H9 (cell line): Measurements from ENCODE around the gene SFRP2. TPM values are rescaled to one million over a fixed set of nuclear protein-coding genes. Genes with fewer than 3 reads are reported as not detected.
A peak's percentile ranks its signal among the peaks of the same experiment; 100 is the strongest.

Experiments
- DNase-seq: peaks from one replicate; pipeline ENCODE4 v3.0.0-alpha.2; 2017
- H2AFZ ChIP-seq: one replicate; pipeline ENCODE4 v1.6.1; 2013; ENCODE audit warnings: mild to moderate bottlenecking, low read length, control low read depth, moderate library complexity
- H2AK5ac ChIP-seq: 2 replicates; pipeline ENCODE4 v1.6.1; 2013; ENCODE audit warnings: low read length, control low read depth, mixed read lengths; ENCODE audit not compliant: insufficient read length
- H2BK120ac ChIP-seq: one replicate; pipeline ENCODE4 v1.6.1; 2013; ENCODE audit warnings: low read depth, mild to moderate bottlenecking, low read length, control low read depth, inconsistent platforms; ENCODE audit not compliant: poor library complexity, severe bottlenecking
- H2BK12ac ChIP-seq: 2 replicates; pipeline ENCODE4 v1.6.1; 2013; ENCODE audit warnings: low read length, control low read depth, mixed read lengths, low read depth; ENCODE audit not compliant: insufficient read length
- H2BK15ac ChIP-seq: 2 replicates; pipeline ENCODE4 v1.6.1; 2013; ENCODE audit warnings: low read depth, low read length, control low read depth
- H2BK20ac ChIP-seq: one replicate; pipeline ENCODE4 v1.6.1; 2013; ENCODE audit warnings: low read depth, mild to moderate bottlenecking, low read length, control low read depth, inconsistent platforms; ENCODE audit not compliant: poor library complexity, severe bottlenecking
- H2BK5ac ChIP-seq: 2 replicates; pipeline ENCODE4 v1.6.1; 2013; ENCODE audit warnings: low read length, control low read depth, mixed read lengths; ENCODE audit not compliant: insufficient read length
- H3K14ac ChIP-seq: 2 replicates; pipeline ENCODE4 v1.6.1; 2013; ENCODE audit warnings: low read length, control low read depth; ENCODE audit not compliant: insufficient read depth
- H3K18ac ChIP-seq: 2 replicates; pipeline ENCODE4 v1.6.1; 2013; ENCODE audit warnings: low read depth, mild to moderate bottlenecking, mixed read lengths, low read length, control low read depth; ENCODE audit not compliant: insufficient read length
- H3K23ac ChIP-seq: 2 replicates; pipeline ENCODE4 v1.6.1; 2013; ENCODE audit warnings: low read length, control low read depth, mixed read lengths, low read depth; ENCODE audit not compliant: insufficient read length
- H3K23me2 ChIP-seq: 2 replicates; pipeline ENCODE4 v1.6.1; 2013; ENCODE audit warnings: low read depth, mild to moderate bottlenecking, mixed read lengths, low read length, control low read depth; ENCODE audit not compliant: insufficient read length, poor library complexity, severe bottlenecking
- H3K27ac ChIP-seq: 2 replicates; pipeline ENCODE4 v1.5.1; 2013; ENCODE audit warnings: low read length, control low read depth, mixed read lengths, low read depth; ENCODE audit not compliant: insufficient read length
- H3K27me3 ChIP-seq: 2 replicates; pipeline ENCODE4 v1.6.1; 2013; ENCODE audit warnings: low read length, control low read depth, inconsistent platforms; ENCODE audit not compliant: insufficient read depth
- H3K4ac ChIP-seq: 2 replicates; pipeline ENCODE4 v1.6.1; 2013; ENCODE audit warnings: low read depth, mild to moderate bottlenecking, control low read depth, inconsistent platforms, low read length, moderate library complexity
- H3K4me1 ChIP-seq: 2 replicates; pipeline ENCODE4 v1.6.1; 2013; ENCODE audit warnings: low read length, control low read depth, inconsistent platforms; ENCODE audit not compliant: insufficient read depth
- H3K4me2 ChIP-seq: 2 replicates; pipeline ENCODE4 v1.6.1; 2013; ENCODE audit warnings: low read length, control low read depth, mixed read lengths; ENCODE audit not compliant: insufficient read length, insufficient read depth
- H3K56ac ChIP-seq: 2 replicates; pipeline ENCODE4 v1.6.1; 2013; ENCODE audit warnings: low read depth, mild to moderate bottlenecking, mixed read lengths, low read length, control low read depth; ENCODE audit not compliant: insufficient read length
- H3K79me1 ChIP-seq: 2 replicates; pipeline ENCODE4 v1.6.1; 2013; ENCODE audit warnings: low read depth, mild to moderate bottlenecking, moderate library complexity, low read length, control low read depth, inconsistent platforms; ENCODE audit not compliant: insufficient read depth, poor library complexity, severe bottlenecking
- H3K79me2 ChIP-seq: 2 replicates; pipeline ENCODE4 v1.6.1; 2013; ENCODE audit warnings: low read length, control low read depth, inconsistent platforms; ENCODE audit not compliant: insufficient read depth
- H3K9ac ChIP-seq: 2 replicates; pipeline ENCODE4 v1.6.1; 2013; ENCODE audit warnings: low read length, control low read depth, mixed read lengths; ENCODE audit not compliant: insufficient read length; ENCODE audit errors: extremely low read depth
- H3K9me3 ChIP-seq: one replicate; pipeline ENCODE4 v1.6.1; 2013; ENCODE audit warnings: low read depth, low read length, inconsistent platforms; ENCODE audit not compliant: control insufficient read depth
- H3T11ph ChIP-seq: one replicate; pipeline ENCODE4 v1.6.1; 2013; ENCODE audit warnings: mild to moderate bottlenecking, low read length, control low read depth, inconsistent platforms
- H4K20me1 ChIP-seq: one replicate; pipeline ENCODE4 v1.6.1; 2013; ENCODE audit not compliant: control insufficient read depth, insufficient read length, insufficient read depth
- H4K5ac ChIP-seq: 2 replicates; pipeline ENCODE4 v1.6.1; 2013; ENCODE audit warnings: low read depth, mild to moderate bottlenecking, mixed read lengths, low read length, control low read depth; ENCODE audit not compliant: insufficient read length
- H4K8ac ChIP-seq: replicated peaks from 2 replicates; pipeline ENCODE4 v1.6.1; 2013; ENCODE audit warnings: low read length, control low read depth, mixed read lengths, low read depth; ENCODE audit not compliant: insufficient read length
- H4K91ac ChIP-seq: 2 replicates; pipeline ENCODE4 v1.6.1; 2013; ENCODE audit warnings: low read depth, mild to moderate bottlenecking, moderate library complexity, mixed read lengths, low read length, control low read depth; ENCODE audit not compliant: insufficient read length
- H3K27ac Mint-ChIP-seq, 3 experiments: 2 replicates in 2 of 3; 3 replicates in 1 of 3; pipeline ENCODE4 v1.8.0; 2020 to 2021; ENCODE audit warnings: mixed read lengths in 3 of 3, mild to moderate bottlenecking in 1 of 3, moderate library complexity in 1 of 3
- H3K27me3 Mint-ChIP-seq: 2 replicates; pipeline ENCODE4 v1.8.0; 2021; ENCODE audit warnings: low read depth, mild to moderate bottlenecking, moderate library complexity, mixed read lengths
- H3K36me3 Mint-ChIP-seq, 3 experiments: 2 replicates in 2 of 3; 3 replicates in 1 of 3; pipeline ENCODE4 v1.8.0; 2020 to 2021; ENCODE audit warnings: low read depth in 3 of 3, mixed read lengths in 3 of 3; ENCODE audit not compliant: insufficient read depth in 1 of 3
- H3K4me1 Mint-ChIP-seq, 2 experiments: 2 replicates each; pipeline ENCODE4 v1.8.0; 2020; ENCODE audit warnings: mixed read lengths in 2 of 2
- H3K4me3 Mint-ChIP-seq, 2 experiments: 2 replicates in 1 of 2; 3 replicates in 1 of 2; pipeline ENCODE4 v1.8.0; 2020 to 2021; ENCODE audit warnings: mild to moderate bottlenecking in 2 of 2, mixed read lengths in 2 of 2, moderate library complexity in 1 of 2
- H3K9me3 Mint-ChIP-seq, 2 experiments: 2 replicates in 1 of 2; 3 replicates in 1 of 2; pipeline ENCODE4 v1.8.0; 2020; ENCODE audit warnings: mild to moderate bottlenecking in 2 of 2, mixed read lengths in 2 of 2, moderate library complexity in 1 of 2
- WGBS: extraction: QIAGEN DNeasy Blood & Tissue Kit; methylation state at CpG from one replicate; pipeline ENCODE4 v1.1.7; 2013; ENCODE audit warnings: missing lambda C conversion rate, low lambda C conversion rate, mixed read lengths; ENCODE audit not compliant: insufficient read length; ENCODE audit errors: extremely low coverage; 5-methylcytosine and 5-hydroxymethylcytosine counted together
- total RNA-seq: library from RNA; stranded (reverse); gene quantifications from 2 replicates; pipeline ENCODE4 v1.2.1, GENCODE V29; 2021
- TF ChIP-seq, protein P1 (sequence below): fragments of 200-600 bp; sonication (generic); conservative IDR thresholded peaks from 3 replicates; pipeline ENCODE4 v1.8.0; 2021; ENCODE audit warnings: antibody characterized with exemption, mild to moderate bottlenecking

The SFRP2 gene
- total RNA-seq, 1 experiment from 2014 or later, result 156 TPM

DNA sequence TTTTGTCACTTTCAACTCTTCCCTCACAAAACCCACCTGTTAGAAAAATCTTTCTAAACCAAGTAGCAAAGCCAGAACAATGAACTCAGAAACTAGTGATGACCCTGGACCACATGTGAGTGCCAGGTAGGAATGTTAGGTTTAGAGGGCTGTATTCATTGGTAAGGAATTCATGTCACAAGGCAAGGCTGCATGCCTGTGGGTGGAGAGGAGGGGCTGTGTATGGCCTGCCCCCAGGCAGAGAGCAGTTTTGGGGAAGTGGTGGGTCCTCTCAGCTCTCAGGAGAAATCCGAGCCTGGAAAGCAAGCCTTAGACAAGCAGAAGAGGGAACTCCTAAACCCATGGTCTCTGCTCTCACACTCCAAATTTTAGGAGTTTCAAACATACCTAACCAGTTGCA, 31.5 kb downstream of the SFRP2 start:
- no peak overlapping the region for H3K27ac ChIP-seq
- no peak overlapping the region for H3T11ph ChIP-seq
- H3K18ac ChIP-seq, result no peak overlapping the region
- no peaks in the 10 kb centered on the region for H3K79me2 ChIP-seq
- H3K4me1 Mint-ChIP-seq, result peaks cover 22 to 23% of the 10 kb centered on the region in 2 experiments
- peaks cover 11% of the 10 kb centered on the region for H3K23me2 ChIP-seq
- H2BK120ac ChIP-seq, result no peak overlapping the region
- H3K9me3 ChIP-seq, result no peaks in the 10 kb centered on the region
- H3K27ac Mint-ChIP-seq, result no peak overlapping the region
- no peak overlapping the region for H3K14ac ChIP-seq
- no peak overlapping the region for H4K5ac ChIP-seq
- no peaks in the 10 kb centered on the region for H4K20me1 ChIP-seq
- no peak overlapping the region for H4K91ac ChIP-seq
- TF ChIP-seq, protein P1, sequence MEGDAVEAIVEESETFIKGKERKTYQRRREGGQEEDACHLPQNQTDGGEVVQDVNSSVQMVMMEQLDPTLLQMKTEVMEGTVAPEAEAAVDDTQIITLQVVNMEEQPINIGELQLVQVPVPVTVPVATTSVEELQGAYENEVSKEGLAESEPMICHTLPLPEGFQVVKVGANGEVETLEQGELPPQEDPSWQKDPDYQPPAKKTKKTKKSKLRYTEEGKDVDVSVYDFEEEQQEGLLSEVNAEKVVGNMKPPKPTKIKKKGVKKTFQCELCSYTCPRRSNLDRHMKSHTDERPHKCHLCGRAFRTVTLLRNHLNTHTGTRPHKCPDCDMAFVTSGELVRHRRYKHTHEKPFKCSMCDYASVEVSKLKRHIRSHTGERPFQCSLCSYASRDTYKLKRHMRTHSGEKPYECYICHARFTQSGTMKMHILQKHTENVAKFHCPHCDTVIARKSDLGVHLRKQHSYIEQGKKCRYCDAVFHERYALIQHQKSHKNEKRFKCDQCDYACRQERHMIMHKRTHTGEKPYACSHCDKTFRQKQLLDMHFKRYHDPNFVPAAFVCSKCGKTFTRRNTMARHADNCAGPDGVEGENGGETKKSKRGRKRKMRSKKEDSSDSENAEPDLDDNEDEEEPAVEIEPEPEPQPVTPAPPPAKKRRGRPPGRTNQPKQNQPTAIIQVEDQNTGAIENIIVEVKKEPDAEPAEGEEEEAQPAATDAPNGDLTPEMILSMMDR, result no peak
- H2BK5ac ChIP-seq, result no peak overlapping the region
- no peak overlapping the region for H2BK20ac ChIP-seq
- H2AK5ac ChIP-seq, result no peak overlapping the region
- H2BK15ac ChIP-seq, result no peak overlapping the region
- H3K4me1 ChIP-seq, result peaks cover 10% of the 10 kb centered on the region
- H3K79me1 ChIP-seq, result no peaks in the 10 kb centered on the region
- WGBS, result no CpG with 5 or more reads among the region's 1 CpG
- H3K4ac ChIP-seq, result no peak overlapping the region
- peaks cover 8 to 19% (median 12%) of the 10 kb centered on the region in 3 experiments for H3K36me3 Mint-ChIP-seq
- DNase-seq, result peak; percentile 30
- H3K4me3 Mint-ChIP-seq, result no peak overlapping the region; a peak in 1 of 5 replicates
- H3K23ac ChIP-seq, result no peak overlapping the region
- no peak overlapping the region for H3K4me2 ChIP-seq
- H4K8ac ChIP-seq, result no peak overlapping the region
- no peak overlapping the region for H2AFZ ChIP-seq
- H3K9me3 Mint-ChIP-seq, result peaks cover 0 to 3% of the 10 kb centered on the region in 2 experiments; a peak in 2 of 5 replicates
- H3K9ac ChIP-seq, result no peak overlapping the region
- no peak overlapping the region for H3K56ac ChIP-seq
- H3K27me3 ChIP-seq, result no peaks in the 10 kb centered on the region
- H2BK12ac ChIP-seq, result no peak overlapping the region
- H3K27me3 Mint-ChIP-seq, result peaks cover 51% of the 10 kb centered on the region
